Right lobe of liver (tissue), 4 donors: ENCODE data around the gene CYP2D6.

Experiments used
- POLR2A ChIP-seq: fragments of 450-650 bp; IDR thresholded peaks from one replicate; pipeline ENCODE4 v1.6.1; 2017; ENCODE audit warnings: antibody characterized with exemption, mild to moderate bottlenecking
- TF ChIP-seq, protein P1 (sequence below), 4 donors: fragments of 200-600 bp in 3 of 4; fragments of 450-650 bp in 1 of 4; IDR thresholded peaks; one replicate each; pipeline versions ENCODE4 v1.5.1 to v1.8.0; 2016 to 2022; ENCODE audit warnings: antibody characterized with exemption in 4 of 4, mild to moderate bottlenecking in 2 of 4
- donor health status: DM: no; HTN: no; CAD: no.
- donor health status: DM: no; HTN: no; CAD: no.
- donor health status: DM: no; HTN: yes; CAD: no.

- TF ChIP-seq, protein P1, sequence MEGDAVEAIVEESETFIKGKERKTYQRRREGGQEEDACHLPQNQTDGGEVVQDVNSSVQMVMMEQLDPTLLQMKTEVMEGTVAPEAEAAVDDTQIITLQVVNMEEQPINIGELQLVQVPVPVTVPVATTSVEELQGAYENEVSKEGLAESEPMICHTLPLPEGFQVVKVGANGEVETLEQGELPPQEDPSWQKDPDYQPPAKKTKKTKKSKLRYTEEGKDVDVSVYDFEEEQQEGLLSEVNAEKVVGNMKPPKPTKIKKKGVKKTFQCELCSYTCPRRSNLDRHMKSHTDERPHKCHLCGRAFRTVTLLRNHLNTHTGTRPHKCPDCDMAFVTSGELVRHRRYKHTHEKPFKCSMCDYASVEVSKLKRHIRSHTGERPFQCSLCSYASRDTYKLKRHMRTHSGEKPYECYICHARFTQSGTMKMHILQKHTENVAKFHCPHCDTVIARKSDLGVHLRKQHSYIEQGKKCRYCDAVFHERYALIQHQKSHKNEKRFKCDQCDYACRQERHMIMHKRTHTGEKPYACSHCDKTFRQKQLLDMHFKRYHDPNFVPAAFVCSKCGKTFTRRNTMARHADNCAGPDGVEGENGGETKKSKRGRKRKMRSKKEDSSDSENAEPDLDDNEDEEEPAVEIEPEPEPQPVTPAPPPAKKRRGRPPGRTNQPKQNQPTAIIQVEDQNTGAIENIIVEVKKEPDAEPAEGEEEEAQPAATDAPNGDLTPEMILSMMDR (IDR thresholded peaks at IDR 0.05) = peak in 2 of 4 donors; percentile 27 to 37
- no peak for TF ChIP-seq POLR2A
Observed at GRCh38 chr22:42114721-42115120, 15.9 kb downstream of the CYP2D6 start.
